Measurements from ENCODE around the gene PRG2. TPM values are rescaled to one million over a fixed set of nuclear protein-coding genes. Genes with fewer than 3 reads are reported as not detected.

The PRG2 gene
- total RNA-seq, 4 donors from 2014 or later, result not detected

GRCh38 chr11:57399221-57399620 lies 8.8 kb upstream of the PRG2 start:
- 62 to 81% methylated on average over 5 of the region's 5 CpGs for WGBS, 2 donors
- H3K9me3 ChIP-seq, result no peaks in the 10 kb centered on the region
- no peaks in the 10 kb centered on the region for H3K4me1 ChIP-seq
- TF ChIP-seq POLR2A (IDR thresholded peaks at IDR 0.05), result no peak
- TF ChIP-seq CTCF (IDR thresholded peaks at IDR 0.05), result no peak
- no peaks in the 10 kb centered on the region for H3K27me3 ChIP-seq
- H3K4me3 ChIP-seq, result no peak overlapping the region
- intact Hi-C loops (cut with DNase I), result no loop called here
- DNase-seq, result no peak
- no peak overlapping the region for H3K27ac ChIP-seq
- H3K36me3 ChIP-seq, result peaks cover 0 to 2% (median 0%) of the 10 kb centered on the region in 3 donors

- TF ChIP-seq CTCF (IDR thresholded peaks at IDR 0.05) (no peak), POLR2A (IDR thresholded peaks at IDR 0.05) (no peak)
- 76 to 80% methylated on average over 4 of the region's 4 CpGs for WGBS, 2 donors
- Histone ChIP-seq H3K36me3 (no peaks in the 10 kb centered on the region), H3K27me3 (no peaks in the 10 kb centered on the region), H3K9me3 (no peaks in the 10 kb centered on the region), H3K27ac (no peak overlapping the region), H3K4me1 (no peaks in the 10 kb centered on the region), H3K4me3 (no peak overlapping the region)
- no peak for DNase-seq
- intact Hi-C loops (cut with DNase I), result no loop called here
These were observed 7.0 kb upstream of the PRG2 start for GRCh38 chr11:57397394-57397990.

GRCh38 chr11:57396744-57397143 lies 6.3 kb upstream of the PRG2 start:
- Histone ChIP-seq H3K4me1 (no peaks in the 10 kb centered on the region), H3K27me3 (no peaks in the 10 kb centered on the region), H3K27ac (no peak overlapping the region), H3K4me3 (no peak overlapping the region), H3K9me3 (no peaks in the 10 kb centered on the region), H3K36me3 (no peaks in the 10 kb centered on the region)
- DNase-seq, result no peak
- 66 to 67% methylated on average over 2 of the region's 2 CpGs for WGBS, 2 donors
- intact Hi-C loops (cut with DNase I), result no loop called here
- TF ChIP-seq POLR2A (IDR thresholded peaks at IDR 0.05), result no peak
- TF ChIP-seq CTCF (IDR thresholded peaks at IDR 0.05), result no peak

- intact Hi-C loops (cut with DNase I), result no loop called here
- H3K9me3 ChIP-seq, result no peaks in the 10 kb centered on the region
- H3K4me3 ChIP-seq, result no peak overlapping the region
- no peak for DNase-seq
- H3K36me3 ChIP-seq, result no peaks in the 10 kb centered on the region
- WGBS, 2 donors, result 85 to 90% methylated on average over 11 of the region's 11 CpGs
- no peak overlapping the region for H3K27ac ChIP-seq
- TF ChIP-seq POLR2A (IDR thresholded peaks at IDR 0.05), result no peak
- TF ChIP-seq CTCF (IDR thresholded peaks at IDR 0.05), result no peak
- H3K27me3 ChIP-seq, result no peaks in the 10 kb centered on the region
- H3K4me1 ChIP-seq, result no peaks in the 10 kb centered on the region
These were observed 5.6 kb upstream of the PRG2 start for GRCh38 chr11:57395905-57396623.

- 85 to 87% methylated on average over 4 of the region's 4 CpGs for WGBS, 2 donors
- no peaks in the 10 kb centered on the region for H3K36me3 ChIP-seq
- no peaks in the 10 kb centered on the region for H3K9me3 ChIP-seq
- H3K4me1 ChIP-seq, result no peaks in the 10 kb centered on the region
- no peak overlapping the region for H3K27ac ChIP-seq
- intact Hi-C loops (cut with DNase I), result no loop called here
- no peak overlapping the region for H3K4me3 ChIP-seq
- no peak for DNase-seq
- no peak for TF ChIP-seq CTCF (IDR thresholded peaks at IDR 0.05)
- H3K27me3 ChIP-seq, result no peaks in the 10 kb centered on the region
These were observed 3.9 kb upstream of the PRG2 start for GRCh38 chr11:57394203-57394965.
